Smooth muscle cell of the brain vasculature (primary cell): ENCODE data around the gene USP12.
A peak's percentile ranks its signal among the peaks of the same experiment; 100 is the strongest.

ENCODE experiments used
- DNase-seq: peaks from one replicate; pipeline ENCODE4 v3.0.0-alpha.2; 2012; ENCODE audit warnings: low read depth, low spot score

The USP12 gene

DNA sequence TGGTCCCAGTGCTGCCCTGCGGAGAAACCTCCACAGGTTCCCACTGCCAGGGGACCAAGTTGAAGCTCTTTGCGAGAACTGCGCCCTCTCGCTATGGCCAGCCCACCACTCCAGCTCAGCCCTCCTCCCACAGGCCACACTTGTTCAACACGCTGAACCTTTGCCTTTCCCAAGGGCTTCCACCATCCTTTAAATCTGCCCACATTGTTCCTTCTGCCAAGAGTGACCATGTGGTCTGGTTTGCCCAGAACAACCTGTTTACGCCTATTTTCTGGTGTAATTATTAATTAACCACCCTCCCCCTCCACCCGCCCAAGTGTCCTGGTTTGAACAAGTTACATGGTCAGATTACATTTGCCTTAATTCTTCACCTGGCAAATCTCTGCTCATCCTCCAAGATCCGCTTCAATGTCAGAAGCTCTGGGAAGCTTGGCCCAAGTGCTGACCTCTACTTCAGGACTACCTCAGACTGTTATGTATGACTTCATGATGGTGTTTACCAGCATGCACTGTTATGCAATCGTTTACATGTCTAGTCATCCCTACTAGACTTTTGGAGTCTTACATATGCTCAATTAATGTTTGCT lies 12.0 kb upstream of the USP12 start:
- DNase-seq, result no peak

DNA sequence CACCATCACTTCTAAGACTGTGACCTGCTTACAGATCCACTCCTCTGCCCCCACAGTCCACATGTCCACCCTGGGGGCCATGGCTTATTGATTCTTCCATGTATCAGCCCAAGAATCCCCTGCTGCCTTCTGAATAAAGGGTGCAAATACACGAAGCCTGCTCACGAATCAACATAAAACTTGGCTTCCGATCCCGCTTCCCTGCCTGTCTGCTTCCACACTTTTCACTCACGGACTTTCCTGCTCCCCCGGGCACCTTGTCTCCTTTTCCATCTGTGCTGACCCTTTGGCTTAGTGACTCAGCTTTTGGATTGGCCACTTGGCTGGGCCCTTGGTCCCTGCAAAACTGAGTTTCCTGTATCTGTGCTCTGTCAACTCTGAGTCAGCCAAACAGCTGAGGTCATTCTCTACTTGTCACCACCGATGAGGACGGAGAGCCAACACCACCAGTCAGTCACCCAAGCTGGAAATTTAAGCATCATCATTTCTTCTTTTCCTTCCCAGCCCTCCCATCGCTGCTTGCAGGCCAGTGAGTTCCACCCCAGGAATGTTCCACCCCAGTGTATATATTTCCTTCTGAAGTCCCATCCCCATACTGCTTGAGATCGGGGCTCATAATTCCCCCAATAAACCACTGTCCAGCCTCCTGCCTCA lies 11.4 kb upstream of the USP12 start:
- DNase-seq, result no peak

DNA sequence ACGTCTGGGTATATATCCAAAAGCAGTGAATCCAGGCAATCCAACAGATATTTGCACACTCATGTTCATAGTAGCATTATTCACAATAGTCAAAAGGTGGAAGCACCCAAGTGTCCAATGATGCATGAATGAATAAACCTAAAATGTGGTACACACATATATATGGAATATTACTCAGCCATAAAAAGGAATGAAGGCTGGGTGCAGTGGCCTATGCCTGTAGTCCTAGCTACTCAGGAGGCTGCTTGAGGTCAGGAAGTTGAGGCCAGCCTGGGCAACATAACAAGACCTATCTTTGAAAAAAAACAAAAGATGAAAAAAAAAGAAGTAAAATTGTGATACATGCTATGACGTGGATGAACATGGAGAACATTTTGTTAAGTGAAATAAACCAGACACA lies 10.4 kb upstream of the USP12 start:
- DNase-seq, result no peak

DNA sequence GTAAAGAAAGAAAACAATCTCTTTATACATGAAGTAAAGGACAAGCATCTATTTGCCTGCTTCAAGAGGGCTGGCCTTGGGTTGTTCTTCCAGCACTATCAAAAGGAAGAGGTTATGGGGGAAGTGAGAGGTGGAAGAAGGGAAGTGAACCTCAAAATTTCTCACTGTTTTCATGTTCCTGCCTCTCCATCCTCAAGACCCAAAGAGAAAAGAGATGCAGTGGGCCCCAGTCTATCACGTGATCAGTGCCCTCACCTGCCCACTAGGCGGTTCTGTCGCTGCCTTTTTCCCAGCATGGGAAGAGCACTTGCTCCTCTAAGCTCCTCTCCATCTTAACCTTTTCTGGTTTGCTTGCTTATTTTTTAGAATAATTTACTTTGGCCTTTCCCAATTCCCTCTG lies 6.2 kb upstream of the USP12 start:
- no peak for DNase-seq

DNA sequence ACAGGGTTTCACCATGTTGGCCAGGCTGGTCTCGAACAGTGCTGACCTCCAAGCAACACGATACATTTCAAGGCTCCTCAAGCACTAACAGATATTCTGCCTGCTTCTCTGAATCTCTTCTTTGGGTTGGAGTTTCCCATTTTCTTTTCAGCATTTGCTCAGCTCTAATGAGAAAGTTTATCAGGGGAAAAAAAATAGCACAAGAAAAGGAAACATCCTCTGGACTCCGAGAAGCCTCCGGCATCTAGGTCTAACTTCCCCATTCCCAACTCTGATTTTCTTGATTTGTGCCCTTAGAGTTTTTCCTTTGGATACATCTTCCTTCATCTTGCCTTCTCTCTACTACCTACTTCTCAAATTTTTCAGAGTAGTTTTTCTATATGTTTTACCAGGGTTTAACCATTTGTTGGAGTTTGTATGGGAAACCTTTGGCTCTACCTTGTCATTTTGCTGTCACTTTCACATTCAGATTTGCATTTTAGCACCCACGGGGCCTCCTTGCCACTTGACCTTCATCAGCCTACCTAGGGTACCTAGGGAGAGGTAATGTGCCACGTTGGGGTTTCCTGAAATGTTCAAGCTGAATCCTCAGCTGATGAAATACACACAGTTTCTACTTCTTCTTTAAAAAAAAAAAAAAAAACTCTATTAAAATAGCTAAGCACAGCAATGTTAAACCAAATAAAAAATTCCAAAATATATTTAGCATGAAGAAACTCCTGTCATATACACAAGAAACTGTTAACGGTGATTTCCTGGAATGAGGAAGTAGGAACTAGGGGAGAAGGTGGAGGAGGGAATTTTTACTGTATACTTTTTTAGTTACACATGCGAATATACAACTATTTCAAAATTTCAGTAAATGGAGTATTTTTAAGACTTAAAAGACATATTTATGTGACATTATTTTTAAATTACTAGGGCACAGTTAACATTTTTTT lies 5.1 kb upstream of the USP12 start:
- no peak for DNase-seq

DNA sequence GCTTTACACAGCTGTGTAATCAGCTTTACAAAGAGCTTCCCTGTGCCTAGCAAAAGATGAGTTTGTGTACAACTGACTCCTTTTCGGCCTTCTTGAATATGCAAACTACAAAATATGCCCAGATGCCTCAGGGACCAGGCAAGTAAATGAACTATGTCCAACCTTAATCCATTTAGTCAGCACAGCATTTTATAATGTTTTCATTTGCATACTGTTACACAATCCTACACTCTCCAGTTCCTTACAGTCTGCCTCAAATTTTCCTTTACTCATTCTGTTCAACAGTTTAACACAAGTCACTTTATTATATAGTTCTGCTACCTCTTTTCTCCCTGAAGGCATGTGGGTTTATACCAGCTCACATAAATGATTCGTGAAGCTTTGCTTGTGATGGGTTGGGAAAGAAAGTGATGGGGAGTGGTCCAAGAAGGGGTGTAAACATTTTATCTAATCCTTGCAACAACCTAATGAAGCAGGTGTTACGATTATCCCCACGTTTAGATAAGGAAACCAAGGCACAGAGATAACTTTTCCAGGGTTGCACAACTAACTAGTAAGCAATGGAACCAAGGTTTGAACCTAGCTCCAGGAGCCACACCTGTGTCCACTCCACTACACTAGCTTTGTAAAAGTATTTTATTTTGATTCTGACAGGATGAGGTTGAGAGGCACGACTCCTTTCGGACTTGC lies 3.3 kb upstream of the USP12 start:
- DNase-seq, result no peak

DNA sequence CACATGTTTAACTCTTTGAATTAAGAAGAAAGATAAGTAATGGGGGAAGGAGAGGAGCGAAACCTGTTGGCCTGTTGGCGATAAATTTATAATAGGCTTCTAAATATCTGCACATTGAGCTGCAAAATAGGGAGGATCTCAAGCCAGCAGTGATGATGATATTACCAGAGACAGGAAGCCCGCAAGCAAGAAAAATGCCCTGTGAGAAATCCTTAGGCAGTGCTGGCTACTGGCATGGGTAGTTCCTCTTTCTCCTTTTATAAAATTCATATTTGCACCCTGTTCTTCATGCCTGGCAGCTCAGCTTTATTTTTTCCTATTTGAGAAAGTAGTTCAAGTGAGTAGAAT lies 858 bp upstream of the USP12 start:
- no peak for DNase-seq

DNA sequence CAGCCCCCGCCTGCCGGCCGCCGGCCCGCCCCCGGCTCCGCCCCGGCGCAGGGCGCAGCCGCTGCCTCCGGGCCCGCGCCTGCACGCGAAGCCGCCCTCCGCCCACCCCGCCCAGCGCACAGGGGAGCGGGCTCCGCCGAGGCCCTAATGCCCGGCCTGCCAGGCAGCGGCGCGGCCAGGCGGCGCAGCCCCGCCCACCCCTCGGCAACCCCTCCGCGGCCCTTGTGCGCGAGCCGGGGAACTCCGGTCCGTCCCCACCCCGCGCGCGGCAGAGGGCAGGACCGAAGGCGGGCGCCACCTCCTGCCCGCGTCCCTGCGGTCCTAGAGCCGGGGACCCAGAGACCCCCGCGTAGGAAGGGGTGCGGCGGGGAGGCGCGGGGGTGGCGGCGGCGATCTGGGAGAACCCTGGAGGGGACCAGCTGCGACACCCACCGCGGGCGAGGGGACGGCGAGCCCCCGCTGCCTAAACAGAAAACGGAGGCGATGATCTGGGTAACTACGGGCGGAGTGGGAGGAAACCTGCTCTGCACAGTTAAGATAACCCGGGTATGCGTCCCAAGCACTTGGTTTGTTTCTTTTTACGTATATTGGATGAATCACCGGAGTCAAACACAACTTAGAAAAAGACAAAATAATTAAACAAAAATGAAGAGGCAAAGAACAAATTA lies 350 bp upstream of the USP12 start:
- peak; percentile 71 for DNase-seq

DNA sequence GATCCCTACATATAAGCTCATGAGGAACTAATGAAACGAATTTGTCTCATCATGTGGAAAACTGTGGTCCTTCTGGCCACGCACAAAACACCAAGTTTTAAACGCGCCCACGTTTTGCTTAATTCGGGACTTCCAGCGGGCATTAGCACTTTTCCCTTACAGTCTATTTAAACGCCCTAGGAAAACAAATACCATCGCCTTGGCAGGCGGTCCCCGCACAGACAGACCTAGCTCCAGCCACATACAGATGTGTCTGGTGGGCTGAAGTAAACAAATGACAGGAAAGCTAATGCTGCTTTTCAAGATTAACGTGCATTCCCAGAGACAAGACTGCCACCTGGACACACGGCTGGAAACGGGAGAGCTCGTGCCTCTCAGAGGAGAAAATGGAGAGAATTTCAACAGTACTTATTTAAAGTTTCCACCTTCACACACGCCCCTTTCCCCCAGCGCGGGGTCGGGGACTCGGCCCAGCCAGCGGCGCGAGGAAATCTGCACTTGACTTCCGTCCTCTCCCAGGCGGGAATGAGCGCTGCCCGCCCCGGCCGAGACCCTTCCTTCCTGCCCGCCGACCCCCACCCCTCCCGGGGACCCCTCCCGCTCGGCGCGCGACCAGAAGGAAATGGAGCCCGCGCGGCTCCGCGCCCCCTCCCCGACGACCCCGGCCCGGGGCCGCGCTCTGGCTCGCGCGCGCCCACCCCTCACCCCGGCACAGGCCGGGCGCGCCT lies 931 bp downstream of the USP12 start:
- no peak for DNase-seq

DNA sequence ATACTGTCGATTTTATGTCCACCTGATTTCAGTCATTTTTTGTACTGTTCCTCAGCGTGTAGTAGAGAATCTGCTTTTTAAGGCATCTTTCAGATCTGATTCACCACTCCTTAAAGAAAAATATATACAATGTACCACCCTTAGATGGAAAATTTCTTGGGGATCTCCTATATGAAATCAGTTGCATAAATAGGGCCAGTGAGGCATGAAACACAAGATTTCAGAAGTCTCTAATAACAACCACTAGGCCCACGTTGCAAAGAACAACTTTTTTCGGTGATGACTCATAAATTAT lies 1.4 kb downstream of the USP12 start:
- no peak for DNase-seq

DNA sequence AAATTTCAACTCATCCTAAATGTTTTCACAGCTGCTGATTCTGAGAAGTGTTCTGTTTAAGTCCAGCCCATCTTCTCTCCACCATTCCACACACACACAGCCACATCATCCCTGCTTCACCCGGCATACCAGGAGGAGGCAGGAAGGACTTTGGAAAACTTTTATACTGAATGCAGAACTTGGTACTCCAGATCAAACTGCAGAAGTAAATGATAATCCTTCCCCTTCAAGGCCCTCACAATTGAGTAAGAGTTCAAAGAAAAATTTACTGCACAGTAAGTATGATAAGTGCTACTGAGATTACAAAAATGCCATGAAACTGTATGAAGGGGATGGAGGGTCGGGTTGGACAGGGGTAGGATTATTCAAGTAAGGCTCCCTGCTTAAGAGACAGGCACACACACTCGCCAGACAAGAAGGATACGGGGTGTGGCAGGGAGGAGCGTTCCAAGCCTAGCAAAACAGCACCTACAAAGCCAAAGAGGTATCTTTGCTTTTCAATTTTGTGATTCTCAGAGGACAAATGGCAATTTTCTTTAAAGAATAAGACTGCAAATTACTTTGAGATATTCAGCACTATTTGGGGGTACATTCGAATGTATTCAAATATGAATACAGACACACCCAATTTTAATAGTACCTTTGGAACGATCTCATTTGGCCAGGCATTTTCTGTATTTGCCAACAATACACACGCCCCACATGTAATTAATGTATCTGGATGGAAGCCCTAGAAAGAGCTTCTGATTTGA lies 2.5 kb downstream of the USP12 start:
- no peak for DNase-seq

DNA sequence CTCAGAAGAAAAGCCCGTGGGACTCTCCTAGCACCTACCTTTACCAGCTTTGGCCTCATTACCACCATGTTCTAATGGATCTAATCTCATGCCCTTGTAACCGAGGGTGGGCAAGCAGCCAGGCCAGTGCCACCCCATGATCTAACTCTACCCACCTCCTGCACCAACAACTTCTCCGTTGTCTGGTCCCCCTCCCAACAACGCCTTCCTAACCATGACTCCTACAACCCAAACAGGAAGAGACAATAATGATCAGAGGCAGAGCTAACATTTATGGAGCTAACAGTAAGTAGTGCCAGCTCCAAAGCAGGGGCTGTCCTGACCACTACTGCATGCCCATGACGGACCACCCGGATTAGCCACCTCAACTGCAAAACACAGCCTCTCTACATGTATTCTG lies 3.5 kb downstream of the USP12 start:
- no peak for DNase-seq

DNA sequence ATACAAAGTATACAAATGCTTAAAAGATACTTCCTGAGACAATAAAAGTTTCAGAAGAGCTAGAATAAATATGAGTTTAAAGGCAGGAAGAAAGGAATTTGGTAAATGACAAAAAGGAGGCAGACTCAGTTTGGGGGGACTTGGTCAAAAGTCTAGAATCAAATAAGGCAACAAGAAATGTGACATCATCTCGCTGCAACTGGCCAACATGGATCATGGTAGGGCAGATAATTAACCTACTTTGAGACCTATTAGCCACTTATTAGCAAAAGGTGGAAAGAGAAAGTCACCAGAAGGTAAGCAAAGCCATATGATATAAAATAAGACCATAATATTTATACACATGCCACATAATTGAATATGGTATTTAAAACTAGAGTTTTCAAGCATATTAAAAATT lies 5.3 kb downstream of the USP12 start:
- DNase-seq, result no peak

DNA sequence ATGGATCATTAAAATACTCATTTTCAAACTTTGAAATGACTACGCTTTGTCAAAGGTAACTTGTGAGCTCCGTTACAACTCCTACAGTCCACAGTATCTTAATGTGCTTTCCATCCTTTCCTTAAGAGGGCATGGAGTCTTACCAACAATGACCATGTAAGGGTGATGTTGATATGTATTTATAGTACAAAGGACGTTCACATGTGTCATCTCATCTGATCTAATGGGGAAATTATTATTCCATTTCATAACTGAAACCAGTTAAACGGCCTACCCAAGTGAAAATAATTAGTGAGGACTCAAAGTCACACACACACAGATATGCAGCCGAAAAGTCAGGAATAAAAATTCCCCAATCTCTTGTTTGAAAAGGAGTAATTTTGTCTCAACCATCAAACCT lies 9.6 kb downstream of the USP12 start:
- no peak for DNase-seq

DNA sequence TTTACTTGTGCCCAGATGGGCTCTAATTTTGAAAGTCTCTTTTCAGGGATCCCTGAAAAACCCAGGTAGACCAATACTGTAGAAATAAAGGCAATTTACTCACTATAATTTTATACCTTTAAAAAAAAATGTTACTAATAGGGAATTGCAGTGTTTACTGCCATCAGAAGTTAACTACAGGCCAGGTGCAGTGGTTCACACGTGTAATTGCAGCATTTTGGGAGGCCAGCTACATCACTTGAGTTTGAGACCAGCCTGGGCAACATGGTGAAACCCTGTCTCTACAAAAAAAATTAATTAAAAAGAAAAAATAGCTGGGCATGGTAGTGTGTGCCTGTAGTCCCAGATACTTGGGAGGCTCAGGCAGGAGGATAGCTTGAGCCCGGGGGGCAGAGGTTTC lies 10.2 kb downstream of the USP12 start:
- DNase-seq, result no peak

DNA sequence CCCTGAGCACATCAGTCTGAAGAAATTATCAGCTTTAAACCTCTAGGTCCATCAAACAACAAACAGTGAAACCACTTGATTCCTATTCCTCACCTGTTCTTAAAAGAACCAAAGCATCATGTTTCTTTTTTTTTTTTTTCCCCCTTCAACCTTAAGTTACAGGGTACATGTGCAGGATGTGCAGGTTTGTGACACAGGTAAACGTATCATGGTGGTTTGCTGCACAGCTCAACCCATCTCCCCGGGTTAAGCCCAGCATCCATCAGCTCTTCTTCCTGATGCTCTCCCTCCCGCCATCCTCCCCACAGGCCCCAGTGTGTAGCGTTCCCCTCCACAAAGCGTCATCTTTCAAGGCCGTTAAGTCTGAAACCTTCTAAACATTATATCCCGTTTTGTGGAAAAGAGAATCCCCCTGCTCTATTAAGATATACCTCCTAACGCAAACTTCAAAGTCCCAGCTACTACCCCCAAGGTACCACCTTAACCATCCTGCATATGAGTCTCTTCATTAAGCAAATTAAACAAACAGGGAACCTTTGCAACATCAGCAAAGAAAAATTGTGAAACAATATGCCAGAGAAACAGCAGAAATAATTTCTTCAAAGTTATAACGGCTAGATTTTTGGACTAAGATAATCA lies 10.8 kb downstream of the USP12 start:
- DNase-seq, result no peak

DNA sequence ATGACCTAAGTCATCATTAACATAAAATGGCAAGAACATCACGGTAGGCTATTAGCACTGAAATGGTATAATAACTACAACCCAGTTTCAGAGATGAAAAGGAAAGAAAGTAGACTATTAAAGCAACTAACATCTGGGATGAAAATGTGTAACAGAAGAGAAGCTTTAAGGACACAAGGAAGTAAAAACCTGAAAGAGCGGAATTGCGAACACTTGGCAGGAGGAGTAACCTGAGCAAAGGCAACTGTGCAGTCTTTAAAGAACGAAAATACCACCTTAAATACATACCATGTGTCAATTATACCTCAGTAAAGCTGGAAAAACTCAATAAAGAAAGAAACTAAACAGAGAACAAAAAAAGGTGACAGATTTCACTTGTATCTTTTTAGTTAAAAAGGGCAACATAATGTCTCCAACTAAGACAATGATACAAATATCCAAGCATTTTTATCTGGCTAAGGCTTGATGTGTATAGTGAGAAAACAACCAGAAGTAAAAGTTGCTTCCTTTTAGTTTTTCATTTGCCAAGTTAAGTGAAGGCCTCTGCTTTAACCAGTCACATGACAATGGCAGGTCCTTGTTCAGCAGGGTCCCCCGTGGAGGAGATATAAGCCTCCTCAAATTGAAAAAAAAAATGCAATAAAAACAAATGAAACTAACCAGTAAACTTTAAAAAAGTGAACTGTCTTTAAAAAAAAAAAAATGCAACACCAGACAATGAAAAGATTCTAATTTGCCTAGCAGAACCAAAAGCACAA lies 11.6 kb downstream of the USP12 start:
- DNase-seq, result no peak

DNA sequence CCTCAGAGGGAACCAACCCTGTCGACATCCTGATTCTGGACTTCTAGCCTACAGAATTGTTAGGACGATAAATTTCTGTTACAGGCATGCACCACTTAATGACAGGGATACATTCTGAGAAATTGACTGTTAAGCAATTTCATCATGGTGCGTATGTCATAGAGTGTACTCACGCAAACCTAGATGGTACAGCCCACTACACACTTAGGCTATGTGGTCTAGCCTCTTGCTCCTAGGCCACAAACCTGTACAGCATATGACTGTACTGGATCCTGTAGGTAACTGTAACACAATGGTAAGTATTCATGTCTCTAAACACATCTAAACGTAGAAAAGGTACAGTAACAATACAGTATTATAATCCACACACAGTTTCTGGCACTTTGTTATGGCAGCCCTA lies 13.3 kb downstream of the USP12 start:
- no peak for DNase-seq
